H7 (cell line): ENCODE data around the gene CD226. TPM values are rescaled to one million over a fixed set of nuclear protein-coding genes. Genes with fewer than 3 reads are reported as not detected.

Experiments
- DNase-seq: peaks from one replicate; pipeline ENCODE4 v3.0.0; 2012
- H3K27me3 ChIP-seq: 2 replicates; pipeline ENCODE4 v1.6.0; 2011; ENCODE audit warnings: mild to moderate bottlenecking, low read length; ENCODE audit not compliant: control insufficient read depth, insufficient read depth
- H3K36me3 ChIP-seq: replicated peaks from 2 replicates; pipeline ENCODE4 v1.5.1; 2011; ENCODE audit warnings: low read length; ENCODE audit not compliant: control insufficient read depth, insufficient read depth
- H3K4me3 ChIP-seq: 2 replicates; pipeline ENCODE4 v1.5.1; 2011; ENCODE audit warnings: low read depth, mild to moderate bottlenecking, control low read depth, low read length, moderate library complexity; ENCODE audit not compliant: insufficient read depth
- total RNA-seq: library from RNA; depleted of rRNA; stranded (reverse); fragments of >200 nt; shearing (Covaris generic); gene quantifications from 2 replicates; pipeline ENCODE4 v1.2.3, GENCODE V29; 2014

CD226 gene
- total RNA-seq, 1 experiment from 2014 or later: not detected

DNA sequence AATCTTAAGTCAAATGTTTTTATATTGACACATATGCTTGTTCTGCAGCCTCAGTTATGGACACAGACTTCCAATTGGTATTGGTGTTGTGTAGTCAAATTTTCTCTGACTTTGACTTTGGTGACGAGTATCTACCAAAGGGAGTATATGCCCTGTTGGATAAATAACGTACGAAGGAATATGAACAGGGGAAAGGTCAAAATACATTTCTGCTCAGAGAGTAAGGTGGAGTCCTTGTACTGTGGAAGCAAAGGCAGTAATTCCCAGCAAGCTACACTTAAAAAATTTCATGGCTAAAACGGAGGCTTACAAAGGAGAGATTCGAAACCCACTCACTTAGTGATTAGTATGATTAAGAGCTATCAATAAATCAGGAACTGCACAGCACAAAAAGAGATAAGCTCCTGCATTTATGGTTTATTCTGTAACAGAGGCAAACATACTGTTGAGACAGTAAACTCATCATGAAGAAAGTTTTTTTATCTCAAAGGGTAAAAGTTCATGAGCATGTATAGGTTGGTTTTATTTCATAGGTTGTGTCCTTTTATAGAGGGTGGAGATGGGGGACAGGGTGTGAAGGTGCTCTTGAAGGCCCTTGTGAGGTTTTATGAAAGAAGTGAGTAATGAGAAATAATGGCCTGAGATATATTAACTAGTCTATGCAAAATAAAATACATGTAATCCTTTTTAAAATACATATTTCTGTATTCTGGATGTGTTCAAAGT lies 142.7 kb downstream of the CD226 start:
- Histone ChIP-seq H3K27me3 (no peaks in the 10 kb centered on the region), H3K4me3 (no peak overlapping the region), H3K36me3 (no peaks in the 10 kb centered on the region)
- no peak for DNase-seq
